A549 (cell line): ENCODE results near the gene NRG3. TPM values are rescaled to one million over a fixed set of nuclear protein-coding genes. Genes with fewer than 3 reads are reported as not detected.

Experiments
- ATAC-seq, 2 experiments: fragments of 200-7000 bp in 1 of 2; fragments of >200 bp in 1 of 2; cut with Nextera tagmentation in 1 of 2; cut with Tn5 transposase in 1 of 2; 3 replicates each; pipeline versions ENCODE4 v1.8.0 to v1.9.1; 2018 to 2020; ENCODE audit warnings: mild to moderate bottlenecking in 1 of 2, moderate library complexity in 1 of 2
- CTCF ChIA-PET: fragments of 300-600 bp; sonication (Branson Sonifier 250); formaldehyde crosslinking; extraction: SDS; loops from one replicate; lab custom pipeline; 2021; ENCODE audit warnings: antibody characterized with exemption, inconsistent platforms; lab: Yijun Ruan, JAX
- POLR2A ChIA-PET: fragments of 350-600 bp; formaldehyde crosslinking; extraction: SDS; loops from one replicate; lab custom pipeline; 2021; ENCODE audit warnings: antibody characterized with exemption, inconsistent platforms; lab: Yijun Ruan, JAX
- DNase-seq, 2 experiments: peaks; one replicate each; pipeline versions ENCODE4 v3.0.0 to v3.0.0-alpha.2; 2011 to 2016; ENCODE audit warnings: low read depth in 1 of 2, low spot score in 1 of 2
- FAIRE-seq: peaks from 2 replicates; lab custom pipeline; 2011; peaks lifted over from hg19 to GRCh38; lab: Jason Lieb, UNC
- H3K27ac ChIP-seq, 2 experiments: fragments of >200 bp; sonication (Bioruptor Twin); formaldehyde crosslinking; 3 replicates each; pipeline ENCODE4 v1.5.1; 2016 to 2017
- H3K4me1 ChIP-seq: fragments of >200 bp; sonication (Bioruptor Twin); formaldehyde crosslinking; 3 replicates; pipeline ENCODE4 v1.6.1; 2016
- H3K4me2 ChIP-seq: fragments of >200 bp; sonication (Bioruptor Twin); formaldehyde crosslinking; 3 replicates; pipeline ENCODE4 v1.6.1; 2016
- H3K4me3 ChIP-seq: fragments of >200 bp; sonication (Bioruptor Twin); formaldehyde crosslinking; 3 replicates; pipeline ENCODE4 v1.5.1; 2016
- H3K9me3 ChIP-seq: fragments of >200 bp; sonication (Bioruptor Twin); formaldehyde crosslinking; 3 replicates; pipeline ENCODE4 v1.6.1; 2016
- CHD2 ChIP-seq: fragments of 150-350 bp; IDR thresholded peaks from 2 replicates; pipeline ENCODE4 v1.6.1; 2014; ENCODE audit warnings: low read length; ENCODE audit not compliant: partially characterized antibody
- EHF ChIP-seq: fragments of 250-450 bp; sonication (Bioruptor Pico); IDR thresholded peaks from 2 replicates; pipeline ENCODE4 v1.5.0; 2020; ENCODE audit warnings: mild to moderate bottlenecking
- EP300 ChIP-seq, 2 experiments: fragments of >200 bp; sonication (Bioruptor Twin); formaldehyde crosslinking; IDR thresholded peaks; 2 replicates in 1 of 2; 3 replicates in 1 of 2; pipeline ENCODE4 v1.6.1; 2016 to 2017
- HEYL ChIP-seq: fragments of 250-450 bp; sonication (Bioruptor Pico); IDR thresholded peaks from 2 replicates; pipeline ENCODE4 v1.8.0; 2021; ENCODE audit warnings: mild to moderate bottlenecking, moderate library complexity
- KDM1A ChIP-seq: fragments of 200-600 bp; sonication (generic); IDR thresholded peaks from 2 replicates; pipeline ENCODE4 v1.6.1; 2016; ENCODE audit warnings: low read depth, mild to moderate bottlenecking
- KDM5A ChIP-seq: fragments of 200-600 bp; sonication (generic); IDR thresholded peaks from 2 replicates; pipeline ENCODE4 v1.6.1; 2016; ENCODE audit warnings: antibody characterized with exemption, mild to moderate bottlenecking
- MAFK ChIP-seq: fragments of 450-650 bp; IDR thresholded peaks from 2 replicates; pipeline ENCODE4 v1.6.1; 2014; ENCODE audit not compliant: partially characterized antibody
- POLR2A ChIP-seq: IDR thresholded peaks from 2 replicates; pipeline ENCODE4 v1.6.1; 2012; ENCODE audit warnings: mild to moderate bottlenecking, low read length
- POLR2AphosphoS2 ChIP-seq: conservative IDR thresholded peaks from 2 replicates; pipeline ENCODE4 v1.6.1; 2012; ENCODE audit warnings: low read length, improper control_type of control experiment, inconsistent platforms
- WGBS: methylation state at CpG from one replicate; pipeline ENCODE4 v1.1.6; 2017; ENCODE audit errors: missing lambda C conversion rate; 5-methylcytosine and 5-hydroxymethylcytosine counted together
- polyA plus RNA-seq, 4 experiments: library from polyadenylated mRNA; depleted of rRNA in 3 of 4; stranded (reverse); fragments of >200 nt; fragmentation: RNase III in 1 of 4; extraction: RNeasy Plus Mini Kit Qiagen cat#74134 plus additional on column Dnase treatment in 1 of 4; gene quantifications; 2 replicates in 3 of 4; 3 replicates in 1 of 4; pipeline ENCODE4 v1.2.3, GENCODE V29; 2011 to 2017
- TF ChIP-seq, protein P1 (sequence below): IDR thresholded peaks from 2 replicates; pipeline ENCODE4 v1.6.1; 2012
- TF ChIP-seq, protein P2 (sequence below): fragments of 250-450 bp; sonication (Bioruptor Pico); IDR thresholded peaks from 2 replicates; pipeline ENCODE4 v1.5.0; 2021; ENCODE audit warnings: mild to moderate bottlenecking, moderate library complexity, borderline replicate concordance
- TF ChIP-seq, protein P3 (sequence below): fragments of 250-450 bp; sonication (Bioruptor Pico); IDR thresholded peaks from 2 replicates; pipeline ENCODE4 v1.5.0; 2020; ENCODE audit warnings: low read depth, mild to moderate bottlenecking, moderate library complexity
- TF ChIP-seq, protein P4 (sequence below): fragments of 200-600 bp; sonication (generic); IDR thresholded peaks from 2 replicates; pipeline ENCODE4 v1.6.1; 2016; ENCODE audit warnings: antibody characterized with exemption, mild to moderate bottlenecking, moderate library complexity

Gene NRG3
- polyA plus RNA-seq, 2 of the 4 experiments (the other 2 are of a cell fraction): not detected

DNA sequence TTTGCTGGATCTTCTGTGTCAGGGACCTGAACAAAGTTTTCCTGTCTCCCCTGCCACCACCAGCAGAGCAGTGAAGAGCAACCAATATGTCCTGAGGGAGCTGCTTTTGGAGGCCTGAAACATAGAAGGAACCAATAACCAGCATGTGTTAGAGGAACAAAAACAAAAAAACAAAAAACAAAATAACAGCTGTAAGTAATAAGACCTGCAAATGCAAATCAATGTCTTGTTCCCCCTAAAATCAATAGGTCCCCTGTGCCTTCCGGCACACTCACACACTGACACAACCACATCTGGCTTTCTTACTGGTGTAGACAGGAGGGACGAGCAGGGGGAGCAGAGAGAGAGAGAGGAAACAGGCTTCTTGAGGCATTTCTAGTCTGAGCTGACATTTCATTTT, 94.1 kb downstream of the NRG3 start:
- CTCF ChIA-PET: no interaction called here
- no peaks in the 10 kb centered on the region for H3K9me3 ChIP-seq
- 0% methylated on average over 2 of the region's 2 CpGs for WGBS
- DNase-seq (no peak), ATAC-seq (no peak)
- no peak overlapping the region for H3K27ac ChIP-seq
- TF ChIP-seq CHD2 (no peak), EHF (no peak), MAFK (no peak), EP300 (IDR thresholded peaks at IDR 0.05) (no peak), KDM5A (no peak), KDM1A (no peak), POLR2A (no peak), POLR2AphosphoS2 (no peak)
- TF ChIP-seq, protein P1, sequence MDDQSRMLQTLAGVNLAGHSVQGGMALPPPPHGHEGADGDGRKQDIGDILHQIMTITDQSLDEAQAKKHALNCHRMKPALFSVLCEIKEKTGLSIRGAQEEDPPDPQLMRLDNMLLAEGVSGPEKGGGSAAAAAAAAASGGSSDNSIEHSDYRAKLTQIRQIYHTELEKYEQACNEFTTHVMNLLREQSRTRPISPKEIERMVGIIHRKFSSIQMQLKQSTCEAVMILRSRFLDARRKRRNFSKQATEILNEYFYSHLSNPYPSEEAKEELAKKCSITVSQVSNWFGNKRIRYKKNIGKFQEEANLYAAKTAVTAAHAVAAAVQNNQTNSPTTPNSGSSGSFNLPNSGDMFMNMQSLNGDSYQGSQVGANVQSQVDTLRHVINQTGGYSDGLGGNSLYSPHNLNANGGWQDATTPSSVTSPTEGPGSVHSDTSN: no peak
- TF ChIP-seq, protein P2, sequence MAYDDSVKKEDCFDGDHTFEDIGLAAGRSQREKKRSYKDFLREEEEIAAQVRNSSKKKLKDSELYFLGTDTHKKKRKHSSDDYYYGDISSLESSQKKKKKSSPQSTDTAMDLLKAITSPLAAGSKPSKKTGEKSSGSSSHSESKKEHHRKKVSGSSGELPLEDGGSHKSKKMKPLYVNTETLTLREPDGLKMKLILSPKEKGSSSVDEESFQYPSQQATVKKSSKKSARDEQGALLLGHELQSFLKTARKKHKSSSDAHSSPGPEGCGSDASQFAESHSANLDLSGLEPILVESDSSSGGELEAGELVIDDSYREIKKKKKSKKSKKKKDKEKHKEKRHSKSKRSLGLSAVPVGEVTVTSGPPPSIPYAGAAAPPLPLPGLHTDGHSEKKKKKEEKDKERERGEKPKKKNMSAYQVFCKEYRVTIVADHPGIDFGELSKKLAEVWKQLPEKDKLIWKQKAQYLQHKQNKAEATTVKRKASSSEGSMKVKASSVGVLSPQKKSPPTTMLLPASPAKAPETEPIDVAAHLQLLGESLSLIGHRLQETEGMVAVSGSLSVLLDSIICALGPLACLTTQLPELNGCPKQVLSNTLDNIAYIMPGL (CRISPR knock-in tag): no peak
- TF ChIP-seq, protein P3, sequence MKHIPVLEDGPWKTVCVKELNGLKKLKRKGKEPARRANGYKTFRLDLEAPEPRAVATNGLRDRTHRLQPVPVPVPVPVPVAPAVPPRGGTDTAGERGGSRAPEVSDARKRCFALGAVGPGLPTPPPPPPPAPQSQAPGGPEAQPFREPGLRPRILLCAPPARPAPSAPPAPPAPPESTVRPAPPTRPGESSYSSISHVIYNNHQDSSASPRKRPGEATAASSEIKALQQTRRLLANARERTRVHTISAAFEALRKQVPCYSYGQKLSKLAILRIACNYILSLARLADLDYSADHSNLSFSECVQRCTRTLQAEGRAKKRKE (CRISPR knock-in tag): no peak
- TF ChIP-seq, protein P4, sequence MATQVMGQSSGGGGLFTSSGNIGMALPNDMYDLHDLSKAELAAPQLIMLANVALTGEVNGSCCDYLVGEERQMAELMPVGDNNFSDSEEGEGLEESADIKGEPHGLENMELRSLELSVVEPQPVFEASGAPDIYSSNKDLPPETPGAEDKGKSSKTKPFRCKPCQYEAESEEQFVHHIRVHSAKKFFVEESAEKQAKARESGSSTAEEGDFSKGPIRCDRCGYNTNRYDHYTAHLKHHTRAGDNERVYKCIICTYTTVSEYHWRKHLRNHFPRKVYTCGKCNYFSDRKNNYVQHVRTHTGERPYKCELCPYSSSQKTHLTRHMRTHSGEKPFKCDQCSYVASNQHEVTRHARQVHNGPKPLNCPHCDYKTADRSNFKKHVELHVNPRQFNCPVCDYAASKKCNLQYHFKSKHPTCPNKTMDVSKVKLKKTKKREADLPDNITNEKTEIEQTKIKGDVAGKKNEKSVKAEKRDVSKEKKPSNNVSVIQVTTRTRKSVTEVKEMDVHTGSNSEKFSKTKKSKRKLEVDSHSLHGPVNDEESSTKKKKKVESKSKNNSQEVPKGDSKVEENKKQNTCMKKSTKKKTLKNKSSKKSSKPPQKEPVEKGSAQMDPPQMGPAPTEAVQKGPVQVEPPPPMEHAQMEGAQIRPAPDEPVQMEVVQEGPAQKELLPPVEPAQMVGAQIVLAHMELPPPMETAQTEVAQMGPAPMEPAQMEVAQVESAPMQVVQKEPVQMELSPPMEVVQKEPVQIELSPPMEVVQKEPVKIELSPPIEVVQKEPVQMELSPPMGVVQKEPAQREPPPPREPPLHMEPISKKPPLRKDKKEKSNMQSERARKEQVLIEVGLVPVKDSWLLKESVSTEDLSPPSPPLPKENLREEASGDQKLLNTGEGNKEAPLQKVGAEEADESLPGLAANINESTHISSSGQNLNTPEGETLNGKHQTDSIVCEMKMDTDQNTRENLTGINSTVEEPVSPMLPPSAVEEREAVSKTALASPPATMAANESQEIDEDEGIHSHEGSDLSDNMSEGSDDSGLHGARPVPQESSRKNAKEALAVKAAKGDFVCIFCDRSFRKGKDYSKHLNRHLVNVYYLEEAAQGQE: no peak
- TF ChIP-seq, all 56 proteins: peak for 0
- POLR2A ChIA-PET: no interaction called here
- no peak for FAIRE-seq
- no peaks in the 10 kb centered on the region for H3K4me1 ChIP-seq
- H3K4me3 ChIP-seq: no peak overlapping the region
- no peak overlapping the region for H3K4me2 ChIP-seq

DNA sequence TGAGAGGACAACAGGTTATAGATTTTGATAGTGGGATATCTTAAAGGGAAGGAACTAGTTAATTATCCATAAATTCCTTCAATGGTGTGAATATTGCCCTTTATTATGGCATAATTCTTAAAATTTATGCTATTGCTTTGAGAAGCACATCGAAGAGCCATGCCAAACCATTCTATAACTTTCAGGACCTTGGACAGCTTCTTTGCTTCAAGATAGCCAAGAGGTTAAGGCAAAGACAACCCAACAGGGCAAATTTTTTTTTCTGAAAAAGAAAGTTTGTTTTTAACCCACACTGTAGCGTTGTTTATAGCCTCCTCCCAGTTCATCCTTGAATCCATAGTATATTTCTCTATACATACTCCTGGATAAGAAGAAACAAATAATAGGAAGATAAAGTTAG, 103.2 kb downstream of the NRG3 start:
- Histone ChIP-seq H3K4me3 (no peak overlapping the region), H3K4me1 (no peaks in the 10 kb centered on the region), H3K9me3 (no peaks in the 10 kb centered on the region), H3K27ac (no peak overlapping the region)
- peak in 1 of 2 experiments; percentile 13 for DNase-seq
- ATAC-seq: no peak
- POLR2A ChIA-PET: no interaction called here
- no peak for FAIRE-seq
- 6% methylated on average over 2 of the region's 2 CpGs for WGBS
- TF ChIP-seq, protein P4: peak; percentile 83
- no peak for TF ChIP-seq HEYL
- TF ChIP-seq, all 56 proteins: peak for 1
- H3K4me2 ChIP-seq: no peak overlapping the region
- CTCF ChIA-PET: no interaction called here
